Measurements from ENCODE around the gene ZBTB40. TPM values are rescaled to one million over a fixed set of nuclear protein-coding genes. Genes with fewer than 3 reads are reported as not detected.

Gene ZBTB40
- total RNA-seq, 1 experiment from 2014 or later = 21.4 TPM

- Histone ChIP-seq H3K36me3 (ENCODE audit: low read depth) (no peaks in the 10 kb centered on the region), H3K79me2 (ENCODE audit: low read depth) (no peaks in the 10 kb centered on the region), H3K9me3 (ENCODE audit: insufficient read depth, low read depth) (no peaks in the 10 kb centered on the region), H2AFZ (no peak overlapping the region), H3K4me3 (no peak overlapping the region), H3K4me1 (replicated peaks; ENCODE audit: insufficient read depth) (no peaks in the 10 kb centered on the region), H3K4me2 (no peak overlapping the region), H3F3A (ENCODE audit: insufficient read depth, low read depth) (no peaks in the 10 kb centered on the region), H4K20me1 (ENCODE audit: insufficient read depth) (no peaks in the 10 kb centered on the region), H3K27ac (no peak overlapping the region), H3K27me3 (ENCODE audit: insufficient read depth, low read depth) (no peaks in the 10 kb centered on the region), H3K9me2 (ENCODE audit: insufficient read depth) (no peaks in the 10 kb centered on the region)
- CTCF ChIA-PET = no interaction called here
- no peak for DNase-seq
- POLR2A ChIA-PET (ENCODE audit: unreplicated experiment) = no interaction called here
- no peak for TF ChIP-seq EZH2 (IDR thresholded peaks at IDR 0.05; ENCODE audit: low read depth)
- no TSS peak for BruUV-seq (replicated peaks)
- intact Hi-C loops (cut with micrococcal nuclease; ENCODE audit: unreplicated experiment) = no loop called here
Observed at GRCh38 chr1:22527555-22528296, 76.1 kb downstream of the ZBTB40 start.

DNA sequence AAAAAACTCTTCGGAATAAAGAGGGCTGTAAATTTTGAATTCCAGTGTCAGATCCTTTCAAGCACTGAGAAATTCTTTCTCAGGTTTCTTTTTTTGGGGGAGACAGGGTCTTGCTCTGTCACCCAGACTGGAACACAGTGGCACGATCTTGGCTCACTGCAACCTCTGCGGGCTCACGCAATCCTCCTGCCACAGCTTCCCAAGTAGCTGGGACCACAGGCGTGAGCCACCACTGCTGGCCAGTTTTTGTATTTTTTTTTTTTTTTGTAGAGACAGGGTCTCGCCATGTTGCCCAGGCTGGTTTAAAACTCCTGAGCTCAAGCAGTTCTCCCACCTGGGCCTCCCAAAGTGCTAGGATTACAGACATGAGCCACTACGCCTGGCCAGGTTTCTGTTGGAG lies 76.8 kb downstream of the ZBTB40 start:
- Histone ChIP-seq H2AFZ (no peak overlapping the region), H3K27ac (no peak overlapping the region), H3K4me1 (replicated peaks; ENCODE audit: insufficient read depth) (no peaks in the 10 kb centered on the region), H3K36me3 (ENCODE audit: low read depth) (no peaks in the 10 kb centered on the region), H3K9me2 (ENCODE audit: insufficient read depth) (no peaks in the 10 kb centered on the region), H3K27me3 (ENCODE audit: insufficient read depth, low read depth) (no peaks in the 10 kb centered on the region), H3K4me2 (no peak overlapping the region), H3K4me3 (no peak overlapping the region), H4K20me1 (ENCODE audit: insufficient read depth) (no peaks in the 10 kb centered on the region), H3K9me3 (ENCODE audit: insufficient read depth, low read depth) (no peaks in the 10 kb centered on the region), H3F3A (ENCODE audit: insufficient read depth, low read depth) (no peaks in the 10 kb centered on the region), H3K79me2 (ENCODE audit: low read depth) (no peaks in the 10 kb centered on the region)
- BruUV-seq (replicated peaks) = TSS peak; percentile 23
- TF ChIP-seq, protein P1, sequence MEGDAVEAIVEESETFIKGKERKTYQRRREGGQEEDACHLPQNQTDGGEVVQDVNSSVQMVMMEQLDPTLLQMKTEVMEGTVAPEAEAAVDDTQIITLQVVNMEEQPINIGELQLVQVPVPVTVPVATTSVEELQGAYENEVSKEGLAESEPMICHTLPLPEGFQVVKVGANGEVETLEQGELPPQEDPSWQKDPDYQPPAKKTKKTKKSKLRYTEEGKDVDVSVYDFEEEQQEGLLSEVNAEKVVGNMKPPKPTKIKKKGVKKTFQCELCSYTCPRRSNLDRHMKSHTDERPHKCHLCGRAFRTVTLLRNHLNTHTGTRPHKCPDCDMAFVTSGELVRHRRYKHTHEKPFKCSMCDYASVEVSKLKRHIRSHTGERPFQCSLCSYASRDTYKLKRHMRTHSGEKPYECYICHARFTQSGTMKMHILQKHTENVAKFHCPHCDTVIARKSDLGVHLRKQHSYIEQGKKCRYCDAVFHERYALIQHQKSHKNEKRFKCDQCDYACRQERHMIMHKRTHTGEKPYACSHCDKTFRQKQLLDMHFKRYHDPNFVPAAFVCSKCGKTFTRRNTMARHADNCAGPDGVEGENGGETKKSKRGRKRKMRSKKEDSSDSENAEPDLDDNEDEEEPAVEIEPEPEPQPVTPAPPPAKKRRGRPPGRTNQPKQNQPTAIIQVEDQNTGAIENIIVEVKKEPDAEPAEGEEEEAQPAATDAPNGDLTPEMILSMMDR (conservative IDR thresholded peaks at IDR 0.05) = no peak
- TF ChIP-seq EZH2 (IDR thresholded peaks at IDR 0.05; ENCODE audit: low read depth) = no peak
- CTCF ChIA-PET = interaction anchor here (0.7 kb wide), 1 partner anchor 556 kb away, joined by 5 read pairs; no protein-coding TSS in a partner anchor
- no peak for DNase-seq
- POLR2A ChIA-PET (ENCODE audit: unreplicated experiment) = no interaction called here
- intact Hi-C loops (cut with micrococcal nuclease; ENCODE audit: unreplicated experiment) = no loop called here

DNA sequence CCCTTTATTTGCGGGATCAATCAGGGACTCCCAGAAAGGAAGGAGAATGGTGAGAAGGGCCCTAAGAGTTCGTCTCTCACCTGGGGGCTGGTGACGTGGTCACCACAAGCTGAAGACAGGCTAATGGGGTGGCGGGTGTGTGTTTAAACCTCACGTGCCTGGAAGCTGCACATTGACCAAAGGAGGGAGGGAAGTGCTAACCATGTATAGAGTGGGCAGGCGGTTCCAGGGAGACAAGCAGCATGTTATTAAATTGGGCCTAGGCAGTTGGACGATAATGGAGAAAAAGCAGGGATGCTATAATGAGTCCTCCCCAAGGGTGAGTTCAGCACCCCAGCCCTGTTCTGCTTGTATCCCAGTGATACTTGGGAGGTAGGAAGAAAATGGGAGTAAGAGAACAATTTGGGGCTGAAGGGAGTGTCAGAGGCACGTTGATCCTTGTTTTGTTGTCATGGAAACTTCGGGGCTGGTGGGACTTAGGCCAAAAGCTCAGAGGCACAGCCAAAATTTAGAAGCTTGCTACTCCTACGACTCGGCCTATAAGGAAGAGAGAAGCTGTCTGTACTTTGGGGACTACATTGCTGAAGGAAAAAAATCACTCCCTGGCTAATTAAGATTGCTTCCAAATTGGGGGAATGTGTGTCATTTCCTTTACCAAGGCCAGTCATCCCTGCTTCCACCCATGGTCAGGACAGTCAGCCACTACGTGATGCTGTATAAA lies 78.4 kb downstream of the ZBTB40 start:
- Histone ChIP-seq H3K27me3 (ENCODE audit: insufficient read depth, low read depth) (no peaks in the 10 kb centered on the region), H2AFZ (no peak overlapping the region), H3F3A (ENCODE audit: insufficient read depth, low read depth) (no peaks in the 10 kb centered on the region), H3K9me2 (ENCODE audit: insufficient read depth) (no peaks in the 10 kb centered on the region), H3K27ac (no peak overlapping the region), H3K4me1 (replicated peaks; ENCODE audit: insufficient read depth) (no peaks in the 10 kb centered on the region), H3K9me3 (ENCODE audit: insufficient read depth, low read depth) (no peaks in the 10 kb centered on the region), H3K4me3 (no peak overlapping the region), H3K36me3 (ENCODE audit: low read depth) (no peaks in the 10 kb centered on the region), H3K79me2 (ENCODE audit: low read depth) (no peaks in the 10 kb centered on the region), H3K4me2 (no peak overlapping the region), H4K20me1 (ENCODE audit: insufficient read depth) (no peaks in the 10 kb centered on the region)
- no TSS peak for BruUV-seq (replicated peaks)
- ChIA-PET POLR2A (ENCODE audit: unreplicated experiment) (no interaction called here), CTCF (no interaction called here)
- intact Hi-C loops (cut with micrococcal nuclease; ENCODE audit: unreplicated experiment) = no loop called here
- no peak for TF ChIP-seq EZH2 (IDR thresholded peaks at IDR 0.05; ENCODE audit: low read depth)
- TF ChIP-seq, protein P1 (conservative IDR thresholded peaks at IDR 0.05) = no peak
- DNase-seq = no peak
